GM12891 (cell line): ENCODE results near the gene EVC.

Experiments used
- POLR2A ChIP-seq: IDR thresholded peaks from 2 replicates; pipeline ENCODE4 v1.6.1; 2011; ENCODE audit warnings: low read depth, low read length, control low read depth
- POLR2AphosphoS5 ChIP-seq: IDR thresholded peaks from 2 replicates; pipeline ENCODE4 v1.6.1; 2011; ENCODE audit warnings: low read depth, low read length, control low read depth
- POU2F2 ChIP-seq: IDR thresholded peaks from 2 replicates; pipeline ENCODE4 v1.6.1; 2011; ENCODE audit warnings: low read depth, mild to moderate bottlenecking, control low read depth, low read length, moderate library complexity
- SPI1 ChIP-seq: IDR thresholded peaks from 2 replicates; pipeline ENCODE4 v1.6.1; 2011; ENCODE audit warnings: low read depth, low read length, control low read depth

GRCh38 chr4:5839332-5839731 lies 128.3 kb downstream of the EVC start:
- no peak for TF ChIP-seq POLR2AphosphoS5
- no peak for TF ChIP-seq POLR2A
- TF ChIP-seq POU2F2: no peak
- no peak for TF ChIP-seq SPI1
